WERI-Rb-1 (cell line): ENCODE data around the gene GRPEL1.

Source experiments
- DNase-seq: peaks from one replicate; pipeline ENCODE4 v3.0.0-alpha.2; 2020
- H3K27ac ChIP-seq: fragments of 250-450 bp; sonication (Bioruptor Pico); 2 replicates; pipeline ENCODE4 v1.5.1; 2020; ENCODE audit warnings: mild to moderate bottlenecking, moderate library complexity
- H3K27me3 ChIP-seq: fragments of 250-450 bp; sonication (Bioruptor Pico); 2 replicates; pipeline ENCODE4 v1.5.1; 2021; ENCODE audit warnings: mild to moderate bottlenecking, low read depth, moderate library complexity; ENCODE audit not compliant: insufficient read depth, severe bottlenecking
- H3K36me3 ChIP-seq: fragments of 250-450 bp; sonication (Bioruptor Pico); 2 replicates; pipeline ENCODE4 v1.5.1; 2020; ENCODE audit warnings: mild to moderate bottlenecking, moderate library complexity
- H3K4me3 ChIP-seq: 2 replicates; pipeline ENCODE4 v1.5.1; 2011; ENCODE audit warnings: low read depth, mild to moderate bottlenecking, control low read depth, low read length
- H3K9me3 ChIP-seq: fragments of 250-450 bp; sonication (Bioruptor Pico); 2 replicates; pipeline ENCODE4 v1.5.1; 2021; ENCODE audit warnings: mild to moderate bottlenecking, moderate library complexity; ENCODE audit not compliant: severe bottlenecking
- CTCF ChIP-seq: IDR thresholded peaks from 2 replicates; pipeline ENCODE4 v1.5.1; 2011; ENCODE audit warnings: low read depth, mild to moderate bottlenecking, control low read depth, inconsistent platforms, low read length

GRPEL1 gene

GRCh38 chr4:7030856-7031255 is 37.0 kb downstream of the GRPEL1 start:
- TF ChIP-seq CTCF = no peak
- Histone ChIP-seq H3K27me3 (no peaks in the 10 kb centered on the region), H3K27ac (no peak overlapping the region), H3K4me3 (no peak overlapping the region), H3K36me3 (peaks cover 39% of the 10 kb centered on the region), H3K9me3 (no peaks in the 10 kb centered on the region)
- no peak for DNase-seq

GRCh38 chr4:7029921-7030320 is 37.9 kb downstream of the GRPEL1 start:
- DNase-seq = no peak
- Histone ChIP-seq H3K36me3 (peaks cover 46% of the 10 kb centered on the region), H3K27ac (peak overlapping the region; percentile 50), H3K27me3 (no peaks in the 10 kb centered on the region), H3K4me3 (no peak overlapping the region), H3K9me3 (no peaks in the 10 kb centered on the region)
- TF ChIP-seq CTCF = no peak

GRCh38 chr4:7029212-7029611 is 38.7 kb downstream of the GRPEL1 start:
- no peak for DNase-seq
- TF ChIP-seq CTCF = no peak
- no peak overlapping the region for H3K4me3 ChIP-seq
- no peak overlapping the region for H3K27ac ChIP-seq
- H3K27me3 ChIP-seq = no peaks in the 10 kb centered on the region
- no peaks in the 10 kb centered on the region for H3K9me3 ChIP-seq
- peaks cover 48% of the 10 kb centered on the region for H3K36me3 ChIP-seq

GRCh38 chr4:7027913-7028312 is 40.0 kb downstream of the GRPEL1 start:
- Histone ChIP-seq H3K4me3 (no peak overlapping the region), H3K36me3 (peaks cover 48% of the 10 kb centered on the region), H3K27me3 (no peaks in the 10 kb centered on the region), H3K9me3 (no peaks in the 10 kb centered on the region), H3K27ac (no peak overlapping the region)
- TF ChIP-seq CTCF = no peak
- DNase-seq = no peak

- Histone ChIP-seq H3K27ac (no peak overlapping the region), H3K27me3 (no peaks in the 10 kb centered on the region), H3K9me3 (no peaks in the 10 kb centered on the region), H3K36me3 (peaks cover 46% of the 10 kb centered on the region), H3K4me3 (no peak overlapping the region)
- no peak for TF ChIP-seq CTCF
- DNase-seq = no peak
These were observed 40.6 kb downstream of the GRPEL1 start for GRCh38 chr4:7027284-7027683.

GRCh38 chr4:7026107-7026506 is 41.8 kb downstream of the GRPEL1 start:
- no peak for DNase-seq
- H3K9me3 ChIP-seq = no peaks in the 10 kb centered on the region
- TF ChIP-seq CTCF = no peak
- H3K36me3 ChIP-seq = peaks cover 43% of the 10 kb centered on the region
- H3K4me3 ChIP-seq = no peak overlapping the region
- H3K27ac ChIP-seq = no peak overlapping the region
- H3K27me3 ChIP-seq = no peaks in the 10 kb centered on the region
